IMR-90 (cell line): ENCODE data around the gene EDIL3. TPM values are rescaled to one million over a fixed set of nuclear protein-coding genes. Genes with fewer than 3 reads are reported as not detected.

Source experiments
- ATAC-seq: fragments of 200-7000 bp; cut with Tn5 transposase; 2 replicates; pipeline ENCODE4 v1.9.1; 2020; ENCODE audit warnings: low read depth, mild to moderate bottlenecking, moderate library complexity
- BruUV-seq: library from RNA; stranded (reverse); fragments of 400-500 nt; replicated peaks from 2 replicates; lab custom pipeline; 2021; lab: Mats Ljungman, UMichigan
- CTCF ChIA-PET: fragments of 300-600 bp; formaldehyde crosslinking; extraction: SDS; loops from one replicate; lab custom pipeline; 2021; ENCODE audit warnings: antibody characterized with exemption; lab: Yijun Ruan, JAX
- POLR2A ChIA-PET: fragments of 300-600 bp; sonication (Branson Sonifier 250); formaldehyde crosslinking; loops from one replicate; lab custom pipeline; 2022; ENCODE audit warnings: antibody characterized with exemption; ENCODE audit not compliant: unreplicated experiment; lab: Charles Lee
- DNase-seq: peaks from one replicate; pipeline ENCODE4 v3.0.0; 2013
- H2AFZ ChIP-seq: replicated peaks from 2 replicates; pipeline ENCODE3; 2013; ENCODE audit warnings: low read length, mild to moderate bottlenecking; ENCODE audit not compliant: poor library complexity
- H2AK5ac ChIP-seq: 2 replicates; pipeline ENCODE4 v1.6.1; 2013; ENCODE audit warnings: low read depth, low read length, inconsistent platforms
- H2AK9ac ChIP-seq: replicated peaks from 2 replicates; pipeline ENCODE3; 2013; ENCODE audit warnings: mild to moderate bottlenecking, low read depth, low read length, moderate library complexity; ENCODE audit not compliant: poor library complexity
- H2BK120ac ChIP-seq: 2 replicates; pipeline ENCODE4 v1.6.1; 2013; ENCODE audit warnings: low read depth, low read length, inconsistent platforms
- H2BK15ac ChIP-seq: 3 replicates; pipeline ENCODE4 v1.6.1; 2013; ENCODE audit warnings: low read depth, low read length, inconsistent platforms
- H2BK20ac ChIP-seq: 2 replicates; pipeline ENCODE4 v1.6.1; 2013; ENCODE audit warnings: low read depth, mild to moderate bottlenecking, inconsistent platforms, low read length, moderate library complexity
- H2BK5ac ChIP-seq: 2 replicates; pipeline ENCODE4 v1.6.1; 2013; ENCODE audit warnings: mild to moderate bottlenecking, low read depth, low read length, inconsistent platforms; ENCODE audit not compliant: poor library complexity, severe bottlenecking
- H3K14ac ChIP-seq: replicated peaks from 2 replicates; pipeline ENCODE4 v1.6.1; 2013; ENCODE audit warnings: low read depth, low read length, inconsistent platforms
- H3K18ac ChIP-seq: 2 replicates; pipeline ENCODE4 v1.6.1; 2013; ENCODE audit warnings: low read depth, low read length, control low read depth
- H3K23ac ChIP-seq: 2 replicates; pipeline ENCODE4 v1.6.1; 2013; ENCODE audit warnings: low read depth, low read length, inconsistent platforms
- H3K27ac ChIP-seq: 2 replicates; pipeline ENCODE4 v1.5.1; 2013; ENCODE audit warnings: mild to moderate bottlenecking, control low read depth, low read length; ENCODE audit not compliant: insufficient read depth
- H3K27me3 ChIP-seq: 2 replicates; pipeline ENCODE4 v1.6.1; 2013; ENCODE audit warnings: low read length; ENCODE audit not compliant: control insufficient read depth, insufficient read depth
- H3K36me3 ChIP-seq: 2 replicates; pipeline ENCODE4 v1.6.1; 2013; ENCODE audit warnings: low read length, mixed read lengths; ENCODE audit not compliant: control insufficient read depth, insufficient read depth
- H3K4ac ChIP-seq: 2 replicates; pipeline ENCODE4 v1.6.1; 2013; ENCODE audit warnings: low read depth, low read length, inconsistent platforms
- H3K4me1 ChIP-seq: 2 replicates; pipeline ENCODE4 v1.6.1; 2013; ENCODE audit warnings: low read length, mixed read lengths; ENCODE audit not compliant: control insufficient read depth, insufficient read depth
- H3K4me2 ChIP-seq: 2 replicates; pipeline ENCODE4 v1.6.1; 2013; ENCODE audit warnings: low read depth, mild to moderate bottlenecking, control low read depth, low read length, moderate library complexity
- H3K4me3 ChIP-seq: 2 replicates; pipeline ENCODE4 v1.5.1; 2013; ENCODE audit warnings: low read depth, mild to moderate bottlenecking, control low read depth, low read length, moderate library complexity; ENCODE audit not compliant: insufficient read depth
- H3K56ac ChIP-seq: 2 replicates; pipeline ENCODE4 v1.6.1; 2013; ENCODE audit warnings: low read length, inconsistent platforms; ENCODE audit not compliant: insufficient read depth; ENCODE audit errors: extremely low read depth
- H3K79me1 ChIP-seq, 2 experiments: 2 replicates each; pipeline ENCODE4 v1.6.1; 2013; ENCODE audit warnings: low read length in 2 of 2, inconsistent platforms in 1 of 2, low read depth in 1 of 2
- H3K9ac ChIP-seq: 2 replicates; pipeline ENCODE4 v1.6.1; 2013; ENCODE audit warnings: low read depth, low read length, control low read depth
- H3K9me1 ChIP-seq: 2 replicates; pipeline ENCODE4 v1.6.1; 2013; ENCODE audit warnings: low read length, inconsistent platforms; ENCODE audit not compliant: insufficient read depth
- H3K9me3 ChIP-seq: 2 replicates; pipeline ENCODE4 v1.6.1; 2013; ENCODE audit warnings: low read length; ENCODE audit not compliant: control insufficient read depth, insufficient read depth
- H4K20me1 ChIP-seq: 2 replicates; pipeline ENCODE4 v1.6.1; 2013; ENCODE audit warnings: low read length, inconsistent platforms; ENCODE audit not compliant: insufficient read depth
- H4K5ac ChIP-seq: 2 replicates; pipeline ENCODE4 v1.6.1; 2013; ENCODE audit warnings: mild to moderate bottlenecking, low read depth, low read length, control low read depth
- H4K8ac ChIP-seq, 2 experiments: 2 replicates each; pipeline ENCODE4 v1.6.1; 2013; ENCODE audit warnings: low read depth in 2 of 2, low read length in 2 of 2, control low read depth in 1 of 2, inconsistent platforms in 1 of 2
- H4K91ac ChIP-seq: 2 replicates; pipeline ENCODE4 v1.6.1; 2013; ENCODE audit warnings: low read depth, low read length, inconsistent platforms; ENCODE audit not compliant: insufficient read depth
- BHLHE40 ChIP-seq: fragments of 150-350 bp; IDR thresholded peaks from 2 replicates; pipeline ENCODE4 v1.6.1; 2016; ENCODE audit warnings: mild to moderate bottlenecking, low read depth, low read length
- CEBPB ChIP-seq: IDR thresholded peaks from 2 replicates; pipeline ENCODE4 v1.6.1; 2012; ENCODE audit warnings: low read depth, low read length, improper control_type of control experiment
- CHD1 ChIP-seq: IDR thresholded peaks from 2 replicates; pipeline ENCODE4 v1.6.1; 2012; ENCODE audit warnings: low read depth, low read length, improper control_type of control experiment
- FOS ChIP-seq: fragments of 150-350 bp; IDR thresholded peaks from 2 replicates; pipeline ENCODE4 v1.6.1; 2016; ENCODE audit warnings: low read depth, low read length
- MAFK ChIP-seq: IDR thresholded peaks from 2 replicates; pipeline ENCODE4 v1.6.1; 2012; ENCODE audit warnings: low read depth, low read length, improper control_type of control experiment
- MAZ ChIP-seq: IDR thresholded peaks from 2 replicates; pipeline ENCODE4 v1.6.1; 2012; ENCODE audit warnings: low read depth, mild to moderate bottlenecking, low read length, improper control_type of control experiment, moderate library complexity, borderline replicate concordance
- MXI1 ChIP-seq: IDR thresholded peaks from 2 replicates; pipeline ENCODE4 v1.6.1; 2012; ENCODE audit warnings: low read depth, mild to moderate bottlenecking, low read length, moderate library complexity, borderline replicate concordance
- NFE2L2 ChIP-seq: fragments of 150-350 bp; IDR thresholded peaks from 2 replicates; pipeline ENCODE4 v1.6.1; 2016; ENCODE audit warnings: low read depth, mild to moderate bottlenecking, low read length
- POLR2A ChIP-seq: IDR thresholded peaks from 2 replicates; pipeline ENCODE4 v1.6.1; 2012; ENCODE audit warnings: mild to moderate bottlenecking, low read depth, low read length
- RAD21 ChIP-seq: IDR thresholded peaks from 2 replicates; pipeline ENCODE4 v1.6.1; 2012; ENCODE audit warnings: low read length, improper control_type of control experiment
- RCOR1 ChIP-seq: IDR thresholded peaks from 2 replicates; pipeline ENCODE4 v1.6.1; 2012; ENCODE audit warnings: mild to moderate bottlenecking, low read length, improper control_type of control experiment; ENCODE audit not compliant: insufficient replicate concordance
- RFX5 ChIP-seq: IDR thresholded peaks from 2 replicates; pipeline ENCODE4 v1.8.0; 2012; ENCODE audit warnings: low read depth, mild to moderate bottlenecking, low read length, moderate library complexity
- SMC3 ChIP-seq: fragments of 150-350 bp; IDR thresholded peaks from 2 replicates; pipeline ENCODE4 v1.6.1; 2016; ENCODE audit warnings: low read depth, mild to moderate bottlenecking, antibody characterized with exemption, low read length, moderate library complexity
- WGBS, 2 experiments: methylation state at CpG; one replicate each; pipeline versions ENCODE4 v1.1.5 to v1.1.7; 2013; ENCODE audit warnings: missing lambda C conversion rate in 2 of 2; ENCODE audit not compliant: insufficient read length in 1 of 2; ENCODE audit errors: extremely low coverage in 2 of 2; 5-methylcytosine and 5-hydroxymethylcytosine counted together
- dilution Hi-C: fragments of 300-500 bp; cut with HindIII; formaldehyde crosslinking; loops from one replicate; pipeline ENCODE4 v1.14.3; 2018; ENCODE audit warnings: low sequenced_read_pairs; ENCODE audit not compliant: unreplicated experiment
- in situ Hi-C: fragments of 300-500 bp; cut with MboI; formaldehyde crosslinking; loops from 3 replicates; pipeline ENCODE4 v1.14.3; 2019; ENCODE audit warnings: low sequenced_read_pairs, inconsistent platforms, mixed read lengths
- intact Hi-C: fragments of 100-400 bp; cut with micrococcal nuclease; formaldehyde crosslinking; loops from 2 replicates; pipeline ENCODE4 v1.10.0; 2022
- polyA plus RNA-seq, 3 experiments: library from polyadenylated mRNA; depleted of rRNA; stranded (reverse); fragments of >200 nt; gene quantifications; 2 replicates each; pipeline ENCODE4 v1.2.3, GENCODE V29; 2012; ENCODE audit warnings: low replicate concordance in 1 of 3
- total RNA-seq: library from RNA; depleted of rRNA; stranded (reverse); fragments of >200 nt; gene quantifications from 2 replicates; pipeline ENCODE4 v1.2.3, GENCODE V29; 2012
- TF ChIP-seq, protein P1 (sequence below): conservative IDR thresholded peaks from 2 replicates; pipeline ENCODE4 v1.5.1; 2012; ENCODE audit warnings: mild to moderate bottlenecking, low read depth, low read length, improper control_type of control experiment
- TF ChIP-seq, protein P2 (sequence below): fragments of 150-350 bp; IDR thresholded peaks from 2 replicates; pipeline ENCODE4 v1.6.1; 2016; ENCODE audit warnings: low read depth, mild to moderate bottlenecking, low read length, moderate library complexity, borderline replicate concordance
- TF ChIP-seq, protein P3 (sequence below): fragments of 150-350 bp; IDR thresholded peaks from 2 replicates; pipeline ENCODE4 v1.6.1; 2017; ENCODE audit warnings: mild to moderate bottlenecking, antibody characterized with exemption, low read length, low read depth

The EDIL3 gene
- total and polyA plus RNA-seq, 2 of the 4 experiments (the other 2 are of a cell fraction) = 55.5 to 82.8 TPM

DNA sequence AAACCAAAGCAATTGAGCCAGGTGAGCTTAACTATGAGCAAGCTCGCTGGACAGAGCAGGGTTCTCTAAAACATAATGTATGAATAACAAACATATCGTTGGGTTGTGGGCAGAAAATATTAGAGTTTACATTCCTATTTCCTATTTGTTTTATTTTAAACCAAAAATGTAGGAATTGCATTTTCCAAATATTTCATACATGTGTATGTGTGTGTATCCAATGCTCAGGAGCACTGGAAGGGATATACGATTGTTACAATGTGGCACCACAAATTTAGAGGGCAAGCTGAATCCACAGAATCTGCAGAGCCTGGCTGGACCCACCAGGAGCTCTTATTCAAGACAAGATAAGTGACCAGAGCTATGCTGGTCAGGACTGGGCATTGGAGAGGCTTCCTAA is 338.7 kb downstream of the EDIL3 start:
- Histone ChIP-seq H3K9ac (no peak overlapping the region), H4K91ac (no peak overlapping the region)
- POLR2A ChIA-PET = no interaction called here

More for the DNA sequence above, 338.7 kb downstream of the EDIL3 start:
- Histone ChIP-seq H4K5ac (0 out of 2 replicates have a peak overlapping the region, but pooled peaks have one; percentile 56), H2AK5ac (no peak overlapping the region), H3K9me1 (no peaks in the 10 kb centered on the region), H3K4me3 (no peak overlapping the region), H2BK120ac (no peak overlapping the region), H3K4me1 (peaks cover 3% of the 10 kb centered on the region), H3K18ac (no peak overlapping the region), H3K27ac (no peak overlapping the region), H3K27me3 (no peaks in the 10 kb centered on the region), H3K14ac (no peak overlapping the region), H3K4me2 (peak overlapping the region; percentile 58), H3K23ac (no peak overlapping the region), H3K56ac (no peak overlapping the region), H3K79me1 (no peaks in the 10 kb centered on the region; a peak in 1 of 4 replicates), H4K8ac (no peak overlapping the region), H2AK9ac (no peak overlapping the region), H2AFZ (no peak overlapping the region), H2BK20ac (no peak overlapping the region), H4K20me1 (no peaks in the 10 kb centered on the region), H3K4ac (peak overlapping the region; percentile 2; the same call in 1 of the 2 replicates), H2BK5ac (no peak overlapping the region), H2BK15ac (no peak overlapping the region), H3K36me3 (0 out of 2 replicates have a peak, but pooled peaks cover 2% of the 10 kb centered on the region), H3K9me3 (no peaks in the 10 kb centered on the region)
- BruUV-seq = no TSS peak
- no CpG with 5 or more reads among the region's 3 CpGs for WGBS, 2 experiments
- intact Hi-C loops (no loop called here), dilution Hi-C loops (no loop called here), in situ Hi-C loops (no loop called here)
- ATAC-seq (peak; percentile 83), DNase-seq (peak; percentile 19)
- TF ChIP-seq BHLHE40 (no peak), MAFK (no peak), RAD21 (no peak), MXI1 (no peak), SMC3 (no peak), FOS (no peak), CHD1 (no peak), CEBPB (no peak), RFX5 (no peak), NFE2L2 (no peak), RCOR1 (no peak), MAZ (no peak), POLR2A (no peak)
- TF ChIP-seq, protein P1, sequence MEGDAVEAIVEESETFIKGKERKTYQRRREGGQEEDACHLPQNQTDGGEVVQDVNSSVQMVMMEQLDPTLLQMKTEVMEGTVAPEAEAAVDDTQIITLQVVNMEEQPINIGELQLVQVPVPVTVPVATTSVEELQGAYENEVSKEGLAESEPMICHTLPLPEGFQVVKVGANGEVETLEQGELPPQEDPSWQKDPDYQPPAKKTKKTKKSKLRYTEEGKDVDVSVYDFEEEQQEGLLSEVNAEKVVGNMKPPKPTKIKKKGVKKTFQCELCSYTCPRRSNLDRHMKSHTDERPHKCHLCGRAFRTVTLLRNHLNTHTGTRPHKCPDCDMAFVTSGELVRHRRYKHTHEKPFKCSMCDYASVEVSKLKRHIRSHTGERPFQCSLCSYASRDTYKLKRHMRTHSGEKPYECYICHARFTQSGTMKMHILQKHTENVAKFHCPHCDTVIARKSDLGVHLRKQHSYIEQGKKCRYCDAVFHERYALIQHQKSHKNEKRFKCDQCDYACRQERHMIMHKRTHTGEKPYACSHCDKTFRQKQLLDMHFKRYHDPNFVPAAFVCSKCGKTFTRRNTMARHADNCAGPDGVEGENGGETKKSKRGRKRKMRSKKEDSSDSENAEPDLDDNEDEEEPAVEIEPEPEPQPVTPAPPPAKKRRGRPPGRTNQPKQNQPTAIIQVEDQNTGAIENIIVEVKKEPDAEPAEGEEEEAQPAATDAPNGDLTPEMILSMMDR = no peak
- TF ChIP-seq, protein P2, sequence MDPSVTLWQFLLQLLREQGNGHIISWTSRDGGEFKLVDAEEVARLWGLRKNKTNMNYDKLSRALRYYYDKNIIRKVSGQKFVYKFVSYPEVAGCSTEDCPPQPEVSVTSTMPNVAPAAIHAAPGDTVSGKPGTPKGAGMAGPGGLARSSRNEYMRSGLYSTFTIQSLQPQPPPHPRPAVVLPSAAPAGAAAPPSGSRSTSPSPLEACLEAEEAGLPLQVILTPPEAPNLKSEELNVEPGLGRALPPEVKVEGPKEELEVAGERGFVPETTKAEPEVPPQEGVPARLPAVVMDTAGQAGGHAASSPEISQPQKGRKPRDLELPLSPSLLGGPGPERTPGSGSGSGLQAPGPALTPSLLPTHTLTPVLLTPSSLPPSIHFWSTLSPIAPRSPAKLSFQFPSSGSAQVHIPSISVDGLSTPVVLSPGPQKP = no peak
- TF ChIP-seq, protein P3, sequence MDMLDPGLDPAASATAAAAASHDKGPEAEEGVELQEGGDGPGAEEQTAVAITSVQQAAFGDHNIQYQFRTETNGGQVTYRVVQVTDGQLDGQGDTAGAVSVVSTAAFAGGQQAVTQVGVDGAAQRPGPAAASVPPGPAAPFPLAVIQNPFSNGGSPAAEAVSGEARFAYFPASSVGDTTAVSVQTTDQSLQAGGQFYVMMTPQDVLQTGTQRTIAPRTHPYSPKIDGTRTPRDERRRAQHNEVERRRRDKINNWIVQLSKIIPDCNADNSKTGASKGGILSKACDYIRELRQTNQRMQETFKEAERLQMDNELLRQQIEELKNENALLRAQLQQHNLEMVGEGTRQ = no peak
- CTCF ChIA-PET = no interaction called here
